ENCODE measurements around the gene LACTB.

Gene LACTB, protein sequence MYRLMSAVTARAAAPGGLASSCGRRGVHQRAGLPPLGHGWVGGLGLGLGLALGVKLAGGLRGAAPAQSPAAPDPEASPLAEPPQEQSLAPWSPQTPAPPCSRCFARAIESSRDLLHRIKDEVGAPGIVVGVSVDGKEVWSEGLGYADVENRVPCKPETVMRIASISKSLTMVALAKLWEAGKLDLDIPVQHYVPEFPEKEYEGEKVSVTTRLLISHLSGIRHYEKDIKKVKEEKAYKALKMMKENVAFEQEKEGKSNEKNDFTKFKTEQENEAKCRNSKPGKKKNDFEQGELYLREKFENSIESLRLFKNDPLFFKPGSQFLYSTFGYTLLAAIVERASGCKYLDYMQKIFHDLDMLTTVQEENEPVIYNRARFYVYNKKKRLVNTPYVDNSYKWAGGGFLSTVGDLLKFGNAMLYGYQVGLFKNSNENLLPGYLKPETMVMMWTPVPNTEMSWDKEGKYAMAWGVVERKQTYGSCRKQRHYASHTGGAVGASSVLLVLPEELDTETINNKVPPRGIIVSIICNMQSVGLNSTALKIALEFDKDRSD

DNA sequence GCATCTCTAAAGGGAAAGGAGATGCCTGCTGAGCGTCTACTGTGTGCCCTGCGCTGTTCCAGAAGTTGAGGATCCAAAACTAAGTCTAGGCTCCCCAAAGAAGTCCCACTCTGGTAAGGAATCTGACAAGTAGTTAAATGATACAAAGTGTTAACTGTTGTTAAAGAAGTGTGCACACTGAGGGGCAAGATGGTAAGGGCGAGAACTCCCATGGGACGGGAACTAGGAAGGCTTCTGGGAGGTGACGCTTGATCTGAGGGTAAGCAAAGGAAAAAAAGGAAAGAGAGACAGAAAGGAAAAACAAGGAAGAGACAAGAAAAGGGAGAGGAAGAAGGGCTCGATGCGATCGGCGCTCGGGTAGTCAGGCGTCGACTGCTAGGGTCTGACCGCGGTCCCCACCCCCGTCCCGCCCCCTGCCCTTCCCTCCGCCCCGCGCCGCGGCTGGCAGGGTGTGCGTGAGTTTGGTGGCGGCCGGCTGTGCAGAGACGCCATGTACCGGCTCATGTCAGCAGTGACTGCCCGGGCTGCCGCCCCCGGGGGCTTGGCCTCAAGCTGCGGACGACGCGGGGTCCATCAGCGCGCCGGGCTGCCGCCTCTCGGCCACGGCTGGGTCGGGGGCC is at the start of gene LACTB:
Gene LACTB (plus strand): TSS at position 480 of the 620 bp plus-strand sequence. CDS start 11 bp downstream, at position 491.
- in situ Hi-C loops (cut with HindIII; ENCODE audit: low sequenced_read_pairs), result no loop called here

GRCh38 chr15:63072023-63072650 is 49.5 kb upstream of the LACTB start:
- in situ Hi-C loops (cut with HindIII; ENCODE audit: low sequenced_read_pairs), result no loop called here

GRCh38 chr15:63072809-63073277 is 48.8 kb upstream of the LACTB start:
- in situ Hi-C loops (cut with HindIII; ENCODE audit: low sequenced_read_pairs), result no loop called here

DNA sequence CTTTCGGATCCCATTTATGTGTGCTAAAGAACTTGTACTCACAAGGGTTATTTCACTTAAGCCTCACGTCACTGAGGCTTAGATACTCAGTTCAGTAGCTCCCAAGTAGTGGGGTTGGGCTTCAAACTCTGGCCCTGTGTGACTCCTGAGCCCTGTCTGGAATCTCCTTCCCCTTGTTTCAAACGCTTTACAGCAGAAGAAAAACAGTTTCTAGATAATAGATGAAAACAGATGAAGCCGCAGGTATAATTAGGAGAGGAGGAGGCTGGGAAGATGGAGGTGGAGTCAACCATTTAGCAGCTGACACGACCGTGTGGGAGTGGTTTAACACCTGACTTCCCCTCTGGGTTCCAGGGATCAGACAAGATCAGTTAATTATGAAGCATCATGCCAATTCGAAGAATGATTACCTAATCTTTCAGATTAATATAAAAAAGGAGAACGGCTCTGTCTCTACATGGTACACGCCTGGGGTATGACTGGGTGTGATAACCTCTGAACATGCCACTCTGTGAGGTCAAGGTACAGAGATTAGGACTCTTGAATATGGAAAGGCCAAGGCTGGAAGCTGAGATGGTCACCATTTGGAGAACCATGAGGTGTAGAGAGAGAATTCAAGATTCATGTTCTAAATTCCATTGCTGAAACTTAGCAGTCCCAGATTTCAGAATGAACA is 48.0 kb upstream of the LACTB start:
- in situ Hi-C loops (cut with HindIII; ENCODE audit: low sequenced_read_pairs), result no loop called here

- in situ Hi-C loops (cut with HindIII; ENCODE audit: low sequenced_read_pairs), result no loop called here
Measured at GRCh38 chr15:63075015-63075983, 46.4 kb upstream of the LACTB start.

DNA sequence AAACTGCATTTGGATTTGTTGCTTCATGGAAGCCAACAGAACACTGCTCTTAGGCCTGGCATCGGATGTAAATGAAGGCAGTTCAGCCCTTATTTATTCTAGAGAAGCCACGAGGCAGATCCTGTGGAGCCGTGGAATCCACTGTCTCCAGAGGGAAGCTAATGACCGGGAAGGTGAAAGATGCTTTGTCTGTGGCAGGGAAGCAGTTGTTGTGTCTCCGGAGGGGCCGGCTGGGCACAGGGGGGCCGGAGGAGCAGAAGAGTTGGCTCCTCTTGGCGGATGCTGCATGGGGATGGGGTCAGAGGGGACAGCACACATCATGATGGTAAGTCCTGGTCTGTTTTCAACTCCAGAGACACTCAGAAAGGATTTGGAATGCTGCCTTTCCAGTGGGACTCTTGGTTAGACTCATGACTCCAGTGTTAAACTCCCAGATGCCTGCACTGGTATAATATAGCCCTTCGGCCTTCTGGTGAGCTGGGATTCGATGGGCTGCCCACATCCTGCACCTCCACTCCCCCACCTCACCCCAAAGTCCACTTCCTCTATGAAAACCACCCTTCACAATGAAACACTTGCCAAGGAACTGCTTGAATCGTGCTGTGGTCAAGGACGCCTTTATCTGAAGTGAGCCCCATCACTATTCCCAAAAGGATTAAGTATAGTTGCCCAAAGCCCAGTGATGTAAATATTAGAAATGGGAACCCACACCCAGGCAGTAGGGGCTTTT is 45.5 kb upstream of the LACTB start:
- in situ Hi-C loops (cut with HindIII; ENCODE audit: low sequenced_read_pairs), result no loop called here

GRCh38 chr15:63076714-63077046 is 45.0 kb upstream of the LACTB start:
- in situ Hi-C loops (cut with HindIII; ENCODE audit: low sequenced_read_pairs), result no loop called here

DNA sequence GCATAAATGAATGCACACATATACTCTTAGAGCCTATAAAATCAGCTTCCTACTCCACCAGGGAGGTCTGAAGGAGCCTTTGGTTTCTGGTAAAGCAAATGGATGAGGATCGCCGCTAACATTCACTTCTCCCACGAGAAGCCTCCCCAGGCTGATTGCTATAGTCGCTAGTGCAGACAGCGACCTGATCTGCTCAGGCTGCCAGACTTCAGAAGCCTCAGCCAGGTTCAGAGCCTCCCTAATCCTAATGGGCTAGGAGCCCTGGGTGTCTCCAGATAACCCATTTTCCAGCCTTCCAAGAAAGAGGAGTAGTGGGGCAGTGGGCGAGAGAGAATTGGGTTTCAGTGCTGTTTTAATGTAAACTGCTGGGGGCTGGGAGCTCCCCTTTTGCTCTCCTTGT is 43.7 kb upstream of the LACTB start:
- in situ Hi-C loops (cut with HindIII; ENCODE audit: low sequenced_read_pairs), result no loop called here

GRCh38 chr15:63079947-63080626 is 41.6 kb upstream of the LACTB start:
- in situ Hi-C loops (cut with HindIII; ENCODE audit: low sequenced_read_pairs), result no loop called here

DNA sequence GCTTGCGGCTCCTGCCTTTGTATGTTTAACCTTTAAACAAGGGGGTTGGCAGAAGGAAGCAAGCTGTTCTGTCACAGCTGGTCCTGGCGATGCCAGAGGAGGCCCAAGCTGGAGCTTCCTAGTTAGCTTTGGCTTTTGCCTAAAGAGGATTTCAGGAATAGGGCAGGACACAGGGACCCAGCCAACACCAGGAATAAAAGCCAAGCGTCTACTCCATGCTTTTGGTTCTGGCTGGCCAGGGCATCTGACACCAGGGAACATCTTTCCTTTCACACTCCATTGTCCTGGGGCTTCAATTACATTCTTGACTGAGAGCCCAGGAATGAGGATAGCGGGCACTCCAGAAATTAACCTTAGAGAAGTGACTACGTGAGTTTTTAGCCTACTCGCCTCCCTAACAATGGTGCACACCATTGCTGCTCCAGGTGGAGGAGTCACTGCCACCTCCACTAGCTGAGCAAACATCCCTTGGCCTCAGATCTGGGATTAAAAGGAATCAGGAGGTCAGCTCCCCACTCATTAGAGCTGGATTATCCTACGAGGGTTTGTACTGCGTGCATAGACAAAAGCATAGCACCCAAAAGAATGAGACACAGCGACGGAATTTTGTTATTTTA is 40.9 kb upstream of the LACTB start:
- in situ Hi-C loops (cut with HindIII; ENCODE audit: low sequenced_read_pairs), result no loop called here

GRCh38 chr15:63082366-63082765 is 39.3 kb upstream of the LACTB start:
- in situ Hi-C loops (cut with HindIII; ENCODE audit: low sequenced_read_pairs), result no loop called here

GRCh38 chr15:63083044-63083443 is 38.6 kb upstream of the LACTB start:
- in situ Hi-C loops (cut with HindIII; ENCODE audit: low sequenced_read_pairs), result no loop called here

- in situ Hi-C loops (cut with HindIII; ENCODE audit: low sequenced_read_pairs), result no loop called here
Measured at GRCh38 chr15:63083541-63083940, 38.1 kb upstream of the LACTB start.

DNA sequence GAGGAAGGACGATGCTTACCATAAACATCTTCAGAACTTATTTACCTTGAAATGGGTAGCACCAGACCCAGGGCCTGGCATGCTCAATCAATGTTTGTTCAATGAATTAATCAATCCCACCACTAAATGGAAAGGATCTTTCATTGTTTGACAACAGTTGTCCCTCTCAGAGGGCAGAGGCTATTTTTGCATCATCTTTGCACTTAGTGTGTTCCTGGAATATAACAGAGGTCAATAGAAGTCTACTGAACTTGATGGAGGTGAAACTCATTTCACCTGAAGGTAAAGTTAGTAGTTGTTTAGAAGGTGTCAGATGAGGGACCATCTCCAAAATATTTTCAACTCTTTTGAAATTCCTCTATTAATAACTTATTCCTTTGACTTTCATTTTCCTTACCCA is 36.9 kb upstream of the LACTB start:
- in situ Hi-C loops (cut with HindIII; ENCODE audit: low sequenced_read_pairs), result no loop called here

GRCh38 chr15:63085289-63085688 is 36.4 kb upstream of the LACTB start:
- in situ Hi-C loops (cut with HindIII; ENCODE audit: low sequenced_read_pairs), result no loop called here

- in situ Hi-C loops (cut with HindIII; ENCODE audit: low sequenced_read_pairs), result no loop called here
Measured at GRCh38 chr15:63086271-63086670, 35.4 kb upstream of the LACTB start.

DNA sequence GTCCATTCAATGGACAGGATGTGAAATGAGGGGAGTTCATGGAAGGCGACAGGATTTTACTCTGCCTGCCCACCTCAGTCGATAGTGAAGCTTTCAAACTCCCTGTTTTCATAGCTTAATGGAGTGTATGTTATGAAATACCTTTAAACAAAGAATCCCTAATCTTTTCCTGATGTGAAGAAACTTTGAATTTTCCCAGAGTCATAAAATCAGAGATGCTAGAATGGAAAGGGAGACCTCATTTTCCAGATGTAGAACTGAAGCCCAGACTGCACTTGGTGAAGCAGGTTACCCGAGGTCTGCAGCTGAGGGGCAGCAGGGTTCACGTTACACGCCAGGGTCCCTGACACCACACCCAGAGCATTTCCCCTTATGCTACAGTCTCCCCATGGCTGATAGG is 34.7 kb upstream of the LACTB start:
- in situ Hi-C loops (cut with HindIII; ENCODE audit: low sequenced_read_pairs), result no loop called here

DNA sequence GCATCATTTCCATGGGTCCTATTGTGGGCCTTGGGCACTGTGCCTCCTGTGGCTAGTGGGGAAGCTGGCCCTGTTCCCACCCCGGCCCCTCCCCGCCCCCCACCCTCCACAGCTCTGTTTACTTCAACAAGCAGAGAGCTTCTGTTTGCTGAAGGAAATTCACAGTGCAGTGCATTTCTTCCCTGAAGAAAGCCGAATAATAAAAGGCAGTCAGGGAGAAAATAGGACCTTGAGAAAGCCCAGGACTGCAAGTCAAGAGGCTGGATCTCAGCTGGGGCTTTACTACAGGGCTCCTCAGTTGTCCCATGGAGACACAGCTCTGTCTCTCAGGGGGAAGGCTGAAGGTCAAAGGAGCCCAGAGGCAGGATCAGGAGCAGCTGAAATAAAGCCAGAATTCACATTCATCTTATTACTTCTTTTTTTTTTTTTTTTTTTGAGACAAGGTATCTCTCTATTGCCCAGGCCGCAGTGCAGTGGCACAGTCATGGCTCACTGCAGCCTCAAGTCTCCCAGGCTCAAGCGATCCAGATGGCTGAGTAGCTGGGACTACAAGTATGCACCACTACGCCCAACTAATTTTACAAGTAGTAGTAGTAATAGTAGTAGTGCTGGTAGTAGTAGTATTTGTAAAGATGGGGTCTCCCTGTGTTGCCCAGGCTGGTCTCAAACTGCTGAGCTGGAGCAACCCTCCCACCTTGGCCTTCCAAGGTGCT is 33.0 kb upstream of the LACTB start:
- in situ Hi-C loops (cut with HindIII; ENCODE audit: low sequenced_read_pairs), result no loop called here
